HEK293 (cell line): Measurements from ENCODE around the gene TRIM24.
A peak's percentile ranks its signal among the peaks of the same experiment; 100 is the strongest.

Experiments used
- CTCF ChIA-PET: fragments of 350-600 bp; formaldehyde crosslinking; extraction: SDS; loops from one replicate; lab custom pipeline; 2021; ENCODE audit warnings: antibody characterized with exemption; lab: Yijun Ruan, JAX
- POLR2A ChIA-PET: fragments of 300-600 bp; formaldehyde crosslinking; extraction: SDS; loops from one replicate; lab custom pipeline; 2020; ENCODE audit warnings: antibody characterized with exemption, inconsistent platforms; lab: Yijun Ruan, JAX
- H3K27ac ChIP-seq: fragments of 200-500 bp; sonication (Bioruptor generic); 2 replicates; pipeline ENCODE4 v1.5.1; 2014; ENCODE audit warnings: low read depth, low read length, control low read depth, inconsistent platforms; ENCODE audit errors: extremely low read depth
- H3K36me3 ChIP-seq, 2 experiments: fragments of 200-500 bp in 1 of 2; sonication (Bioruptor generic) in 1 of 2; 1 replicate in 1 of 2; 2 replicates in 1 of 2; pipeline ENCODE4 v1.5.1; 2014 to 2017; ENCODE audit warnings: inconsistent platforms in 2 of 2, low read length in 2 of 2; ENCODE audit not compliant: control insufficient read depth in 2 of 2, insufficient read depth in 1 of 2
- H3K4me1 ChIP-seq: fragments of 200-500 bp; sonication (Bioruptor generic); 2 replicates; pipeline ENCODE4 v1.5.1; 2014; ENCODE audit warnings: mild to moderate bottlenecking, low read length, inconsistent platforms; ENCODE audit not compliant: control insufficient read depth, insufficient read depth
- H3K4me3 ChIP-seq: 2 replicates; pipeline ENCODE4 v1.5.1; 2011; ENCODE audit warnings: low read depth, mild to moderate bottlenecking, control low read depth, low read length, moderate library complexity
- H3K9me3 ChIP-seq: fragments of 200-500 bp; sonication (Bioruptor generic); 2 replicates; pipeline ENCODE4 v1.5.1; 2014; ENCODE audit warnings: low read depth, low read length, inconsistent platforms; ENCODE audit not compliant: control insufficient read depth, insufficient read depth
- BCL11A ChIP-seq: fragments of 450-650 bp; formaldehyde crosslinking; IDR thresholded peaks from 2 replicates; pipeline ENCODE4 v1.5.1; 2016; ENCODE audit warnings: low read depth, missing biosample characterization, missing genetic modification characterization
- GFI1B ChIP-seq: fragments of 450-650 bp; formaldehyde crosslinking; IDR thresholded peaks from 2 replicates; pipeline ENCODE4 v1.5.1; 2016; ENCODE audit warnings: missing biosample characterization, missing genetic modification characterization
- SCRT2 ChIP-seq: fragments of 450-650 bp; formaldehyde crosslinking; IDR thresholded peaks from 2 replicates; pipeline ENCODE4 v1.5.1; 2016; ENCODE audit warnings: missing biosample characterization, missing genetic modification characterization
- YY2 ChIP-seq: fragments of 450-650 bp; formaldehyde crosslinking; IDR thresholded peaks from 2 replicates; pipeline ENCODE4 v1.5.1; 2016; ENCODE audit warnings: missing biosample characterization, missing genetic modification characterization
- ZBTB6 ChIP-seq: fragments of 450-650 bp; formaldehyde crosslinking; IDR thresholded peaks from 2 replicates; pipeline ENCODE4 v1.5.1; 2017; ENCODE audit warnings: missing biosample characterization, missing genetic modification characterization
- ZNF174 ChIP-seq: fragments of 450-650 bp; formaldehyde crosslinking; IDR thresholded peaks from 2 replicates; pipeline ENCODE4 v1.5.0; 2017; ENCODE audit warnings: missing biosample characterization, mild to moderate bottlenecking, missing genetic modification characterization
- ZNF23 ChIP-seq: fragments of 450-650 bp; formaldehyde crosslinking; IDR thresholded peaks from 2 replicates; pipeline ENCODE4 v1.5.1; 2016; ENCODE audit warnings: missing biosample characterization, missing genetic modification characterization, borderline replicate concordance
- ZNF544 ChIP-seq: fragments of 450-650 bp; formaldehyde crosslinking; IDR thresholded peaks from 2 replicates; pipeline ENCODE4 v1.5.0; 2017; ENCODE audit warnings: missing biosample characterization, missing genetic modification characterization
- ZNF549 ChIP-seq: fragments of 450-650 bp; IDR thresholded peaks from 2 replicates; pipeline ENCODE4 v1.5.1; 2018; ENCODE audit warnings: missing biosample characterization, missing genetic modification characterization, mild to moderate bottlenecking, inconsistent platforms, moderate library complexity
- ZNF629 ChIP-seq: fragments of 450-650 bp; formaldehyde crosslinking; IDR thresholded peaks from 2 replicates; pipeline ENCODE4 v1.5.1; 2017; ENCODE audit warnings: missing biosample characterization, missing genetic modification characterization
- ZNF654 ChIP-seq: fragments of 450-650 bp; formaldehyde crosslinking; IDR thresholded peaks from 2 replicates; pipeline ENCODE4 v1.5.1; 2016; ENCODE audit warnings: low read depth, missing biosample characterization, missing genetic modification characterization
- ZNF747 ChIP-seq: fragments of 450-650 bp; formaldehyde crosslinking; IDR thresholded peaks from 2 replicates; pipeline ENCODE4 v1.5.1; 2016; ENCODE audit warnings: missing biosample characterization, missing genetic modification characterization
- ZNF777 ChIP-seq: fragments of 450-650 bp; formaldehyde crosslinking; IDR thresholded peaks from 2 replicates; pipeline ENCODE4 v1.5.1; 2017; ENCODE audit warnings: missing biosample characterization, missing genetic modification characterization, borderline replicate concordance
- ZNF785 ChIP-seq: fragments of 450-650 bp; formaldehyde crosslinking; IDR thresholded peaks from 2 replicates; pipeline ENCODE4 v1.5.1; 2016; ENCODE audit warnings: missing biosample characterization, missing genetic modification characterization
- TF ChIP-seq, protein P1 (sequence below): IDR thresholded peaks from 2 replicates; pipeline ENCODE4 v1.6.1; 2011; ENCODE audit warnings: mild to moderate bottlenecking, low read depth, low read length, borderline replicate concordance
- TF ChIP-seq, protein P2 (sequence below): fragments of 450-650 bp; formaldehyde crosslinking; IDR thresholded peaks from 2 replicates; pipeline ENCODE4 v1.5.1; 2016; ENCODE audit warnings: missing biosample characterization, missing genetic modification characterization
- TF ChIP-seq, protein P3 (sequence below): fragments of 450-650 bp; formaldehyde crosslinking; IDR thresholded peaks from 2 replicates; pipeline ENCODE4 v1.5.1; 2016; ENCODE audit warnings: missing biosample characterization, missing genetic modification characterization
- TF ChIP-seq, protein P4 (sequence below): fragments of 450-650 bp; formaldehyde crosslinking; IDR thresholded peaks from 2 replicates; pipeline ENCODE4 v1.5.1; 2016; ENCODE audit warnings: missing biosample characterization, missing genetic modification characterization

TRIM24 gene

DNA sequence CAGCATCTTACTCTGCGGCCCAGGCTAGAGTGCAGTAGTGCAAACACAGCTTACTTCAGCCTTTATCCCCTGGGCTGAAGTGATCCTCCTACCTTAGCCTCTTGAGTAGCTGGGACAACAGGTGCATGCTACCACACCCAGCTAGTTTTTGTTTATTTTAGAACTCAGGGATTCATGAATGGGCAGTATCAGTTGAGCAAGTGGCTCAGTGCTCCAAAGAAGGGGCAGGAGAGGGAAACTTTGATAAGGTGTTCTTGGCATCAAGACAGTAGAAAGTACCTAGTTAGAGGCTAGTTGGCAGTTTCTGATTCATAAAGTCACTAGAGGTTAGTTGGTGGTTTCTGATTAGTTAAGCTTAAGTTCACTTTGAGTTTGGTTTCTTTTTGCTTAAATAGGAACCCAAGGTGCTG, 18.4 kb downstream of the TRIM24 start:
- H3K4me1 ChIP-seq, result 0 out of 2 replicates have a peak, but pooled peaks cover 2% of the 10 kb centered on the region
- no peaks in the 10 kb centered on the region for H3K9me3 ChIP-seq
- no peak overlapping the region for H3K4me3 ChIP-seq
- no peak overlapping the region for H3K27ac ChIP-seq
- TF ChIP-seq SCRT2 (tag by site-specific recombination), result peak; percentile 84
- TF ChIP-seq ZNF544 (tag by site-specific recombination), result no peak
- TF ChIP-seq, protein P1, sequence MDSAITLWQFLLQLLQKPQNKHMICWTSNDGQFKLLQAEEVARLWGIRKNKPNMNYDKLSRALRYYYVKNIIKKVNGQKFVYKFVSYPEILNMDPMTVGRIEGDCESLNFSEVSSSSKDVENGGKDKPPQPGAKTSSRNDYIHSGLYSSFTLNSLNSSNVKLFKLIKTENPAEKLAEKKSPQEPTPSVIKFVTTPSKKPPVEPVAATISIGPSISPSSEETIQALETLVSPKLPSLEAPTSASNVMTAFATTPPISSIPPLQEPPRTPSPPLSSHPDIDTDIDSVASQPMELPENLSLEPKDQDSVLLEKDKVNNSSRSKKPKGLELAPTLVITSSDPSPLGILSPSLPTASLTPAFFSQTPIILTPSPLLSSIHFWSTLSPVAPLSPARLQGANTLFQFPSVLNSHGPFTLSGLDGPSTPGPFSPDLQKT, result no peak
- CTCF ChIA-PET, result interaction anchor here (1.1 kb wide), 1 partner anchor 29 kb away, joined by 5 read pairs; no protein-coding TSS in a partner anchor
- POLR2A ChIA-PET, result no interaction called here
- no peaks in the 10 kb centered on the region for H3K36me3 ChIP-seq

DNA sequence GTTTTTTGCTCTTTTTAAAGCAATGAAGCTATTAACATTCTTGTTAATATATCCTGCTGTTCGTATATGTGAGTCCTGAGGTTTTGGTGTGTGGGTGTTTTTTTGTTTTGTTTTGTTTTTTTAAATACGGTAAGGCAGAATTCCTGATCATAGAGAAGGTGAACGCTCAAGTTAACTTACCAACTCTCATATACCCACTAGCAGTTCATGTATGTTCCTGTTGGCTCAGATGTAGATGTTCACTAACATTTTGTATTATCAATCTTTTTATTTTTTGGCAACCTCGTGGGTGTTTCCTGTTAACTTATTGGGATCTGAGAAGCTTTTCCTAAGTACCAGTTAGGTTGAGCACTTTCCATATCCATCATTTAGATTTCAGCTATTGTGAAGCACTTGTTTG, 20.5 kb downstream of the TRIM24 start:
- 0 out of 2 replicates have a peak, but pooled peaks cover 2% of the 10 kb centered on the region for H3K4me1 ChIP-seq
- H3K9me3 ChIP-seq, result no peaks in the 10 kb centered on the region
- POLR2A ChIA-PET, result no interaction called here
- CTCF ChIA-PET, result interaction anchor here (0.6 kb wide), 1 partner anchor 10 kb away, joined by 3 read pairs; no protein-coding TSS in a partner anchor
- H3K4me3 ChIP-seq, result no peak overlapping the region
- H3K36me3 ChIP-seq, result no peaks in the 10 kb centered on the region
- no peak for TF ChIP-seq YY2 (tag by site-specific recombination)
- no peak for TF ChIP-seq ZBTB6 (tag by site-specific recombination)
- TF ChIP-seq ZNF785 (tag by site-specific recombination), result no peak
- no peak for TF ChIP-seq ZNF629 (tag by site-specific recombination)
- no peak for TF ChIP-seq ZNF174 (tag by site-specific recombination)
- H3K27ac ChIP-seq, result no peak overlapping the region

DNA sequence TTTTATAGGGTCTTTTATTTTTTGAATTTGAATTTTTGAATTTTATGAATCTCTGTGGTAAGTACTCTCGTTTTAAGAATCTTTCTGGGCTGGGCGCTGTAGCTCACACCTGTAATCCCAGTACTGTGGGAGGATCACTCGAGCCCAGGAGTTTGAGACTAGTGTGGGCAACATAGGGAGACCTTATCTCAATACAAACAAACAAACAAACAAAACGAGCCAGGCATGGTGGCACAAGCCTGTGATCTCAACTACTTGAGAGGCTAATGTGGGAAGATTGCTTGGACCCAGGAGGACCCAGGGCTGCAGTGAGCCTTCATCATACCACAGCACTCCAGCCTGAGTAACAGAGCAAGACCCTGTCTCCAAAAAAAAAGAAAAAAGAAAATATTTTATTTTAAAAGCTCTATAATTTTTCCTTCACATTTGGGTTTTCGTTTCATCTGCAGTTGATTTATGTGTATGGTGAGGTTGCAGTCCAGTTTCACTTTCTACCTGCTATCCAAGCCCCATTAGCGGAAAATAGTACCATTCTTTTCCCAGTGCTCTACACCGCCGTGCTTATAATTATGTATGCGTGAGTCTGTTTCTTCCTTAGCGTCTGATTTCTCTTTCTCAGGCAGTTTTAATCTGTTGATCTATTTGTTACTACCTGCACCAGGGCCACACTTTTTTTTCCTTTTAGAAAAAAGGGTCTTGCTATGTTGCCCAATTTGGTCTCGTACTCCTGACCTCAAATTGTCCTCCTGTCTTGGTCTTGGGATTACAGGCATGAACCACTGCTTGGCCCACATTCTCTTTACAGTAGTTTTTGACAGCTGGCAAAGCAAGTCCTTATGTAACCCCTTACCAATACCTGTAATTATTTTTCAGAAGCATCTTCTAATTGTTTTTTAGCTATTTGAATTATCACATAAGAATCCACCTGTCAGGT, 21.7 kb downstream of the TRIM24 start:
- POLR2A ChIA-PET, result no interaction called here
- no peak overlapping the region for H3K4me3 ChIP-seq
- H3K27ac ChIP-seq, result no peak overlapping the region
- no peaks in the 10 kb centered on the region for H3K9me3 ChIP-seq
- no peaks in the 10 kb centered on the region for H3K36me3 ChIP-seq
- CTCF ChIA-PET, result no interaction called here
- TF ChIP-seq ZNF654 (no peak), BCL11A (tag by site-specific recombination) (no peak), ZNF549 (no peak)
- TF ChIP-seq, protein P2, sequence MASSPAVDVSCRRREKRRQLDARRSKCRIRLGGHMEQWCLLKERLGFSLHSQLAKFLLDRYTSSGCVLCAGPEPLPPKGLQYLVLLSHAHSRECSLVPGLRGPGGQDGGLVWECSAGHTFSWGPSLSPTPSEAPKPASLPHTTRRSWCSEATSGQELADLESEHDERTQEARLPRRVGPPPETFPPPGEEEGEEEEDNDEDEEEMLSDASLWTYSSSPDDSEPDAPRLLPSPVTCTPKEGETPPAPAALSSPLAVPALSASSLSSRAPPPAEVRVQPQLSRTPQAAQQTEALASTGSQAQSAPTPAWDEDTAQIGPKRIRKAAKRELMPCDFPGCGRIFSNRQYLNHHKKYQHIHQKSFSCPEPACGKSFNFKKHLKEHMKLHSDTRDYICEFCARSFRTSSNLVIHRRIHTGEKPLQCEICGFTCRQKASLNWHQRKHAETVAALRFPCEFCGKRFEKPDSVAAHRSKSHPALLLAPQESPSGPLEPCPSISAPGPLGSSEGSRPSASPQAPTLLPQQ, result no peak
- H3K4me1 ChIP-seq, result 0 out of 2 replicates have a peak, but pooled peaks cover 2% of the 10 kb centered on the region

DNA sequence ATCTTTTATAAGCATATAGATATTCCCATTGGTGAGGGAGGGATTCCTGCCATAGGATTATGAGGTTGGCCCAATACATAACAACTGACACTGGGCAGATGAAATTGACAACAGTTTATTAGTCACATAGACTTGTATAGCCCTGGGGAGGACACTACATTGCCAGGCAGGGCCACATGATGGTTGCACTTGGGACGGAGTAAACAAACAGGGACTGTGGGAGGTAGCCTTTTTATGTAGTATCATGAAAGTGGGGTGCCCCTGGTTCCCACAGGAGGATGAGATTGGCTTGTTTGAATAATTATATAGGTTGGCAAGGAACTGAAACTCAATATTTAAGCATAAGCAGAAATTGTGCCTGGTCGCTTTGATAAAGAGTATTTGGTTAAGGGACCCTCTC, 23.5 kb downstream of the TRIM24 start:
- Histone ChIP-seq H3K36me3 (no peaks in the 10 kb centered on the region), H3K4me1 (no peaks in the 10 kb centered on the region), H3K4me3 (no peak overlapping the region), H3K27ac (no peak overlapping the region), H3K9me3 (no peaks in the 10 kb centered on the region)
- ChIA-PET POLR2A (no interaction called here), CTCF (interaction anchor here (0.7 to 1.0 kb wide), 3 partner anchors 9 to 255 kb away, joined by 3 to 4 read pairs (median 3); no protein-coding TSS in a partner anchor)
- TF ChIP-seq, protein P3, sequence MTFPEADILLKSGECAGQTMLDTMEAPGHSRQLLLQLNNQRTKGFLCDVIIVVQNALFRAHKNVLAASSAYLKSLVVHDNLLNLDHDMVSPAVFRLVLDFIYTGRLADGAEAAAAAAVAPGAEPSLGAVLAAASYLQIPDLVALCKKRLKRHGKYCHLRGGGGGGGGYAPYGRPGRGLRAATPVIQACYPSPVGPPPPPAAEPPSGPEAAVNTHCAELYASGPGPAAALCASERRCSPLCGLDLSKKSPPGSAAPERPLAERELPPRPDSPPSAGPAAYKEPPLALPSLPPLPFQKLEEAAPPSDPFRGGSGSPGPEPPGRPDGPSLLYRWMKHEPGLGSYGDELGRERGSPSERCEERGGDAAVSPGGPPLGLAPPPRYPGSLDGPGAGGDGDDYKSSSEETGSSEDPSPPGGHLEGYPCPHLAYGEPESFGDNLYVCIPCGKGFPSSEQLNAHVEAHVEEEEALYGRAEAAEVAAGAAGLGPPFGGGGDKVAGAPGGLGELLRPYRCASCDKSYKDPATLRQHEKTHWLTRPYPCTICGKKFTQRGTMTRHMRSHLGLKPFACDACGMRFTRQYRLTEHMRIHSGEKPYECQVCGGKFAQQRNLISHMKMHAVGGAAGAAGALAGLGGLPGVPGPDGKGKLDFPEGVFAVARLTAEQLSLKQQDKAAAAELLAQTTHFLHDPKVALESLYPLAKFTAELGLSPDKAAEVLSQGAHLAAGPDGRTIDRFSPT (tag by site-specific recombination), result no peak
- TF ChIP-seq ZNF777 (tag by site-specific recombination) (no peak), GFI1B (tag by site-specific recombination) (no peak), ZNF747 (tag by site-specific recombination) (no peak), ZNF23 (tag by site-specific recombination) (no peak)
- TF ChIP-seq, protein P4, sequence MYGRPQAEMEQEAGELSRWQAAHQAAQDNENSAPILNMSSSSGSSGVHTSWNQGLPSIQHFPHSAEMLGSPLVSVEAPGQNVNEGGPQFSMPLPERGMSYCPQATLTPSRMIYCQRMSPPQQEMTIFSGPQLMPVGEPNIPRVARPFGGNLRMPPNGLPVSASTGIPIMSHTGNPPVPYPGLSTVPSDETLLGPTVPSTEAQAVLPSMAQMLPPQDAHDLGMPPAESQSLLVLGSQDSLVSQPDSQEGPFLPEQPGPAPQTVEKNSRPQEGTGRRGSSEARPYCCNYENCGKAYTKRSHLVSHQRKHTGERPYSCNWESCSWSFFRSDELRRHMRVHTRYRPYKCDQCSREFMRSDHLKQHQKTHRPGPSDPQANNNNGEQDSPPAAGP (tag by site-specific recombination), result no peak
